ENCODE data around the gene TAOK3.

The TAOK3 gene

DNA sequence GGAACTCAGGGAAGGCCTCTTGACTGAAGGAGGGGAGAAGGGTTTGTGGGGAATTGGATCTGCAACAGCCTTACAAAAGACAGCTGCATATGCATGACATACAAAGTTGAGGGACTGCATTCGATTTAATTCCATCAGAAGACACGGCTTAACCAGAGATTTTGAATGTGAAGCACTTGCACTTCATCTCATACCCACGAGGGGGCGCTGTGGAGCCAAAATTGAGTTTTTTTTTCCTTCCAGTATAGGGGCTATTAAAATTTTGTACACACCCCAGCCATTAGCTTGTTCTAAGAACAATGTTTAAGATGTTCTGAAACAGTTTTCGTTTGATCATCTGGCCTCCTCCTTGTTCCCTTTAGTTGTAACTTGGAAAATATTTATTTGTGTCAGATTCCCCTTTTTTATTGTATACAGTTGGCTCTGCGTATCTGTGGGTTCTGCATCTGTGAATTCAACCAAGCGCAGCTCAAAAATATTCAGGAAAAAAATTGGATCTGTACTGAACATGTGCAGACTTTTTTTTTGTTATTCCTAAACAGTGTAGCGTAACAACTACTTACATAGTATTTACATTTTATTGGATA lies 5.3 kb upstream of the TAOK3 start:
- Histone ChIP-seq H3K27me3 (ENCODE audit: low read length) (no peaks in the 10 kb centered on the region), H2AFZ (ENCODE audit: low read depth, low read length, severe bottlenecking) (no peak overlapping the region), H3F3A (ENCODE audit: insufficient read depth) (peaks cover 29% of the 10 kb centered on the region), H3K4me3 (ENCODE audit: insufficient read depth, low read length, poor library complexity, severe bottlenecking) (peak overlapping the region; percentile 66), H3K36me3 (ENCODE audit: low read length) (peaks cover 11% of the 10 kb centered on the region; the same call in 1 of the 2 replicates), H3K9ac (ENCODE audit: low read length) (peak overlapping the region; percentile 77), H3K9me2 (replicated peaks; ENCODE audit: insufficient read depth, low read length) (no peaks in the 10 kb centered on the region), H3K9me3 (ENCODE audit: insufficient read depth, low read length) (no peaks in the 10 kb centered on the region), H3K27ac (ENCODE audit: low read depth, low read length) (peak overlapping the region; percentile 74), H4K20me1 (ENCODE audit: low read depth, low read length) (peaks cover 8% of the 10 kb centered on the region), H3K79me2 (ENCODE audit: insufficient read depth, low read length) (peaks cover 40% of the 10 kb centered on the region), H3K4me2 (ENCODE audit: low read depth, low read length, poor library complexity, severe bottlenecking) (peak overlapping the region; percentile 88)
- no peak for TF ChIP-seq EZH2phosphoT487 (conservative IDR thresholded peaks at IDR 0.05; ENCODE audit: low read length)
- TF ChIP-seq, protein P1, sequence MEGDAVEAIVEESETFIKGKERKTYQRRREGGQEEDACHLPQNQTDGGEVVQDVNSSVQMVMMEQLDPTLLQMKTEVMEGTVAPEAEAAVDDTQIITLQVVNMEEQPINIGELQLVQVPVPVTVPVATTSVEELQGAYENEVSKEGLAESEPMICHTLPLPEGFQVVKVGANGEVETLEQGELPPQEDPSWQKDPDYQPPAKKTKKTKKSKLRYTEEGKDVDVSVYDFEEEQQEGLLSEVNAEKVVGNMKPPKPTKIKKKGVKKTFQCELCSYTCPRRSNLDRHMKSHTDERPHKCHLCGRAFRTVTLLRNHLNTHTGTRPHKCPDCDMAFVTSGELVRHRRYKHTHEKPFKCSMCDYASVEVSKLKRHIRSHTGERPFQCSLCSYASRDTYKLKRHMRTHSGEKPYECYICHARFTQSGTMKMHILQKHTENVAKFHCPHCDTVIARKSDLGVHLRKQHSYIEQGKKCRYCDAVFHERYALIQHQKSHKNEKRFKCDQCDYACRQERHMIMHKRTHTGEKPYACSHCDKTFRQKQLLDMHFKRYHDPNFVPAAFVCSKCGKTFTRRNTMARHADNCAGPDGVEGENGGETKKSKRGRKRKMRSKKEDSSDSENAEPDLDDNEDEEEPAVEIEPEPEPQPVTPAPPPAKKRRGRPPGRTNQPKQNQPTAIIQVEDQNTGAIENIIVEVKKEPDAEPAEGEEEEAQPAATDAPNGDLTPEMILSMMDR (IDR thresholded peaks at IDR 0.05; ENCODE audit: insufficient read depth, low read length, poor library complexity, severe bottlenecking), result peak; percentile 90

DNA sequence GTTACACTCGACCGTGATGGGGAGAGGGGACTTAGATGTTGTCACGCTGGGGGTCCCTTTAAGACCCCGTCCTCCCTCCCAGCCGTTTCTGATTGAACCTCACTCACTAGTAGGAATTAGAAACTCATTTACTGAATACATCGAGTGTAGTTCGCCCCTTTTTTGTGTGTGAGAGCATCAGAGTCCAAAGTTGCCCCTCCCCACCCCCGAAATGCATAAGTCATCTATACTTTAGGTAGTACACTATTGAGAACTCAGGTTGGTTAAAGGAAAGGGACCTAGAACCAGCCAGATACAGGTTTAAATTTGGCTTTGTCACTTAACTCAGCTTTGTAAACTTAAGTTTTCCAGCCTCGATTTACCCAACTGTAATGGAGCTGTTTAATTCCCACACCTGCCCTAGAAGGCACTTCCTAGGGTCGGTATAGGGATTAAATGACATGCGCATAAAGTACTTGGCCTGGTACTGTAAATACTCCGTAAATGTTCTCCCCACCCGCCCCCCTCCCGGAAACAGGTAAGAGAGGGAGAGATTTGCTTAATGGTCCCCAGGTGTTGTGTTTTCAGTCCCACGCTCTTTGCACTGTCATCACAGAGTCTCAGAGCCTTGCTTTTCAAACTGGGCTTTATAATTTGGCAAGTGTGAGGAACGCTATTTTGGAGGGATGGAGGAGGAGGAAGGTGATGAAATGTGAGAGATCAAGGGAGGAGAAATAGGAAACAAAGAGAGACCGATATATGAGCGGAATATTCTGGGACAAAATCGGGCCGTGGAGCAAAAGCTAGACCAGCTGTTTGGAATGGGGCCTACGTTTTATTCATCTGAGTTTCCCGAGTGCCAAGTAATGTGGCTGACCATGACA lies 4.5 kb upstream of the TAOK3 start:
- Histone ChIP-seq H3K27me3 (ENCODE audit: low read length) (no peaks in the 10 kb centered on the region), H3F3A (ENCODE audit: insufficient read depth) (peaks cover 29% of the 10 kb centered on the region), H3K9ac (ENCODE audit: low read length) (peak overlapping the region; percentile 77), H4K20me1 (ENCODE audit: low read depth, low read length) (peaks cover 8% of the 10 kb centered on the region), H3K79me2 (ENCODE audit: insufficient read depth, low read length) (peaks cover 43% of the 10 kb centered on the region), H3K4me2 (ENCODE audit: low read depth, low read length, poor library complexity, severe bottlenecking) (peak overlapping the region; percentile 88), H2AFZ (ENCODE audit: low read depth, low read length, severe bottlenecking) (peak overlapping the region; percentile 94), H3K27ac (ENCODE audit: low read depth, low read length) (peak overlapping the region; percentile 74), H3K9me2 (replicated peaks; ENCODE audit: insufficient read depth, low read length) (no peaks in the 10 kb centered on the region), H3K36me3 (ENCODE audit: low read length) (peaks cover 11% of the 10 kb centered on the region; the same call in 1 of the 2 replicates), H3K4me3 (ENCODE audit: insufficient read depth, low read length, poor library complexity, severe bottlenecking) (peak overlapping the region; percentile 66), H3K9me3 (ENCODE audit: insufficient read depth, low read length) (no peaks in the 10 kb centered on the region)
- TF ChIP-seq EZH2phosphoT487 (conservative IDR thresholded peaks at IDR 0.05; ENCODE audit: low read length), result no peak
- TF ChIP-seq, protein P1 (IDR thresholded peaks at IDR 0.05; ENCODE audit: insufficient read depth, low read length, poor library complexity, severe bottlenecking), result no peak

DNA sequence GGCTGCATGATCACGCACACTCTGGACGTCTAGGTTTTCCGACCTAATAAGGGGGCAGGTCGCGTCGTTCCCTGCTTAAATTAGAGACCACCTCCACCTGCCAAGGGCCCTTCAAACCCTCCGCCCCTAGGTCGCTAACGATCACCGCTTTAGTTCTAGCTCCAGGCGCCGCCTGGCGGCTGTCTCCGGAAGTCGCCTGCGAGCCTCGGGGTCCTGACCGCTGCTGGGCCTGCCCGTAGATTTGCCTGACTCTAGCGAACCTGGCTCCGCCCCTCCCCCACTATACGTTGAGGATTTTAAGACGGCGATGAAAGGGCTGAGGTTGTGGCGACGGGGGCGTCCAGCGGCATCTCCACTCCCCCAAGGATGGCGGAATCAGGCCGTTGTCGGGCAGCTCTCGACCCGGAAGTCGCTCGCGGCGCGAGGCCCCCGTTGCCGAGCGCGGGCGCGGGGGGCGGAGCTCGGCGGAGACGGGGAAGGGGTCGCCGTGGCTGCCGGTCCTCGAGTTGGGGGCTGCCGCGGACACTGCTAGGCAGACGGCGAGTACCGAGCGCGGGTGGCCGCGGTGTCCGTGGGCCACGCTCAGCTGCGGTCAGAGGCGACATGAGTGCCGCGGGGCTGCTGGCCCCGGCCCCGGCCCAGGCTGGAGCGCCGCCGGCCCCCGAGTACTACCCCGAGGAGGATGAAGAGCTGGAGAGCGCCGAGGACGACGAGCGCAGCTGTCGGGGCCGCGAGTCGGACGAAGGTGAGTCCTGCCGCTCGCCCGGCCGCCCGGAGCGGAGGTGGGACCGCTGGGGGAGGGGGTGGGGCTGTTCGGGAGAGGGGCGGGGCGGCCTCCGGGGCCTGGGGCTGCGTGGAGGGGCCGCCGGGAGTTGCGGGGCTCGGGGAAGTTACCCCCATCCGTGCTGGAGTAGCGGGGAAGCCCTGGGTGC lies 3.6 kb upstream of the TAOK3 start, which contains the start of gene SUDS3:
SUDS3 (plus strand) TSS at position 467 of the 932 bp plus-strand sequence; CDS start at position 604, 137 bp downstream.
- H3K36me3 ChIP-seq (ENCODE audit: low read length), result peaks cover 8% of the 10 kb centered on the region; the same call in 1 of the 2 replicates
- no peak for TF ChIP-seq EZH2phosphoT487 (conservative IDR thresholded peaks at IDR 0.05; ENCODE audit: low read length)
- TF ChIP-seq, protein P1 (IDR thresholded peaks at IDR 0.05; ENCODE audit: insufficient read depth, low read length, poor library complexity, severe bottlenecking), result peak; percentile 88
- H3K79me2 ChIP-seq (ENCODE audit: insufficient read depth, low read length), result peaks cover 51% of the 10 kb centered on the region

More for the DNA sequence above, 3.6 kb upstream of the TAOK3 start, which contains the start of gene SUDS3:
- Histone ChIP-seq H3F3A (ENCODE audit: insufficient read depth) (peaks cover 29% of the 10 kb centered on the region), H2AFZ (ENCODE audit: low read depth, low read length, severe bottlenecking) (peak within 1 kb of the TSS; percentile 94), H3K4me2 (ENCODE audit: low read depth, low read length, poor library complexity, severe bottlenecking) (peak within 1 kb of the TSS; percentile 88), H3K9me2 (replicated peaks; ENCODE audit: insufficient read depth, low read length) (no peaks in the 10 kb centered on the region), H4K20me1 (ENCODE audit: low read depth, low read length) (peaks cover 8% of the 10 kb centered on the region), H3K27me3 (ENCODE audit: low read length) (no peaks in the 10 kb centered on the region), H3K27ac (ENCODE audit: low read depth, low read length) (peak within 1 kb of the TSS; percentile 74), H3K9ac (ENCODE audit: low read length) (peak within 1 kb of the TSS; percentile 77), H3K9me3 (ENCODE audit: insufficient read depth, low read length) (no peaks in the 10 kb centered on the region), H3K4me3 (ENCODE audit: insufficient read depth, low read length, poor library complexity, severe bottlenecking) (peak within 1 kb of the TSS; percentile 66)

Data from SU-DHL-6 (cell line).